Muscle layer of duodenum (tissue), 2 donors: ENCODE measurements around the gene MRTO4.

ENCODE experiments used
- H3K27ac ChIP-seq: one replicate; pipeline ENCODE4 v1.7.0; 2013; ENCODE audit warnings: mild to moderate bottlenecking, low read length
- H3K27me3 ChIP-seq: one replicate; pipeline ENCODE4 v1.7.0; 2013; ENCODE audit warnings: low read depth, mild to moderate bottlenecking, control low read depth, low read length
- H3K36me3 ChIP-seq, 2 donors: one replicate each; pipeline ENCODE4 v1.7.0; 2013; ENCODE audit warnings: low read length in 2 of 2, control low read depth in 1 of 2, mild to moderate bottlenecking in 1 of 2; ENCODE audit not compliant: insufficient read depth in 2 of 2, control insufficient read depth in 1 of 2
- H3K4me1 ChIP-seq, 2 donors: one replicate each; pipeline ENCODE4 v1.7.0; 2013; ENCODE audit warnings: low read length in 2 of 2, mild to moderate bottlenecking in 2 of 2, control low read depth in 1 of 2, moderate library complexity in 1 of 2; ENCODE audit not compliant: insufficient read depth in 2 of 2, control insufficient read depth in 1 of 2
- H3K4me3 ChIP-seq, 2 donors: one replicate each; pipeline ENCODE4 v1.7.0; 2013; ENCODE audit warnings: low read length in 2 of 2, low read depth in 1 of 2, mild to moderate bottlenecking in 1 of 2
- H3K9me3 ChIP-seq, 2 donors: one replicate each; pipeline ENCODE4 v1.7.0; 2013; ENCODE audit warnings: low read length in 2 of 2, control low read depth in 1 of 2, mild to moderate bottlenecking in 1 of 2; ENCODE audit not compliant: control insufficient read depth in 1 of 2
- donor health status: healthy.

The MRTO4 gene

DNA sequence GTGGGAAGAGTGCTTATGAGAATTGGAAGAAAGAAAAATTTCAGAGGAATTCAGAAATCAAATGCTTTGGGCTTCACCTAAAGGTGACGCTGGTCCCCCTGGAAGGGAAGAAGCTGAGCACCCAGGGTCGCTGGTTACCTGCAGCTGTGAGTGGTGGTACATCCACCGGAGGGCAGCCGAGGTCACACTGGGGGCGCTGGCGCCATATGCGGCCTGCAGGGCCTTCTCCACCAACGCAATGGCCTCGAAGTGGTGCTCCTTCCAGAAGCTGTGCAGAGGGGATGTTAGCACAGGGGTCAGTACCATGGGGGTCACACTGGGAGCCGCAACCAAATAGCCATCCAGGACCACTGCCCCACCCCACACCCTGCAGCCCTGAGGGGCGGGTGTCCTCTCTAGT, 54.3 kb downstream of the MRTO4 start:
- H3K9me3 ChIP-seq, result no peaks in the 10 kb centered on the region
- peaks cover 40 to 59% of the 10 kb centered on the region in 2 donors for H3K36me3 ChIP-seq
- no peaks in the 10 kb centered on the region for H3K27me3 ChIP-seq
- no peak overlapping the region for H3K4me3 ChIP-seq
- no peak overlapping the region for H3K27ac ChIP-seq
- H3K4me1 ChIP-seq, result peaks cover 4% of the 10 kb centered on the region in 2 donors

DNA sequence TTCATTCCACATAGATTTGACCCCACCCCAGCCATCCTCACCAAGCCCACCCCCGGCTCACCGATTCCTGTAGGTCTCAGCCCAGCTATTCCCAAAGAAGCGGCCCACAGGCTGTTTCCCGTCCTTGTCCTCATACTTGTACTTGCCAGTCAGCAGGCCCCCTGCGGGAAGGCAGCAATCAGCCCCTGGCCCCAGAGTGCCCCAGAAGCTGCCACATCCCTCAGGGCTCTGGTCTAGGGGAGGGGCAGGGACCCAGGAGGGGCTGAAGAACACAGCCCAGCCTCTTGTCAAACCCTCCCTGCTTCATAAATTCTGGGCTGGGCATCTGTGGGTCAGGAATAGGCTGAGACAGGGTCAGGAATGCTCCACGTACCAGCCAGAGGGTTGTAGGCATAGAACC, 55.3 kb downstream of the MRTO4 start:
- peaks cover 40 to 59% of the 10 kb centered on the region in 2 donors for H3K36me3 ChIP-seq
- H3K4me1 ChIP-seq, result peaks cover 7 to 11% of the 10 kb centered on the region in 2 donors
- H3K4me3 ChIP-seq, result no peak overlapping the region
- no peaks in the 10 kb centered on the region for H3K9me3 ChIP-seq
- H3K27me3 ChIP-seq, result no peaks in the 10 kb centered on the region
- H3K27ac ChIP-seq, result no peak overlapping the region

DNA sequence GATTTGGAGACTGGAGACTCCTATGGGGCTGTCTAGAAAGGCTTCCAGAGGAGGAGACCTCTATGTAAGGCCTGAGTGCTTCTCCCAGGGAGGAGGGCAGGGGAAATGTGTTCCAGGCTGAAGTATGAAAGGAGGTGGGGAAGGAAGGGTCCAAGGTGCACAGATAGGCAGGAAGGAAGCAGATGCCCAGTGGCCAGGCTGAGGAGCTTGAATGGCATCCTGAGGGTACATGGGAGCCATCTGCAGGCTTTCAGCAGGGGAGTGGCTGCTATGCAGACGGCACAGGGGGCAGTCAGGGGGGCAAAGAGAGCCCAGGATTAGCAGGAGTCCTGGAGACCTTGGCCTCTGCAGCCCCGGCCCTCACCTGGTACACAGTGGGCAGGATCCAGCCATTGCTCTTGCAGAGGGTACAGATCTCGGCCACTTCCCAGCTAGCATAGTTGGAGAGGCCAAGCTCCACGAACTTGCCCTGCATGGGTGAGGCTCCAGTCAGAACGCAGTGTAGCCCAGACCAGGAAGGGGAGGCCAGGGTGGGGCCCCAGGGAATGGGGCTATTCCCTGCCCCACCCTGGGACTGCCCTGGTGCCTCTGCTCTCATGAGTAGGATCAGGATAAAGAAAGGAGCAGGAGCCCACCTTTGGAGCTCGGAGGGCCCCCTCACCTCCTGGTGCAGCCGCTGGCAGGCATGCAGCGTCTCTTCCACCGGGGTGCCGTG, 56.3 kb downstream of the MRTO4 start:
- H3K9me3 ChIP-seq, result no peaks in the 10 kb centered on the region
- H3K4me3 ChIP-seq, result no peak overlapping the region
- peaks cover 7 to 16% of the 10 kb centered on the region in 2 donors for H3K4me1 ChIP-seq
- no peak overlapping the region for H3K27ac ChIP-seq
- H3K27me3 ChIP-seq, result no peaks in the 10 kb centered on the region
- peaks cover 40 to 55% of the 10 kb centered on the region in 2 donors for H3K36me3 ChIP-seq

DNA sequence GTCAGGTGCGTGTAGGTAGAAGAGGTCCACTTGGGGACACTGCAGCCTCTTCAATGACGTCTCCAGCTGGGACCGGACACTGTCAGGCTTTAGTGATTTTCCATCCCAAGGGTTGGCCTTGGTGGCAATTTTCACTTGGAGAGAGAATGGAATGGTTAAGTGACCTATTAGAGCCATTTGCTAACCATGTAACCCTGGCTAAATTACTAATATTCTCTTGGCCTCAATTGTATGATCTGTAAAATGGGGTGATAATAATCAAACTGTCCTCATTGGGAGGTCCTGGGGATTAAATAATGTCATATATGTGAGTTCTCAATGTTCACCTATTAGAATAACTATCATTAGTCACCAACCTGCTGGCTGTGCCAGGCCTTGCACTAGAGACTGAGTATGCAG, 56.9 kb downstream of the MRTO4 start:
- H3K27ac ChIP-seq, result no peak overlapping the region
- H3K9me3 ChIP-seq, result no peaks in the 10 kb centered on the region
- H3K4me3 ChIP-seq, result no peak overlapping the region
- no peaks in the 10 kb centered on the region for H3K27me3 ChIP-seq
- H3K36me3 ChIP-seq, result peaks cover 36 to 50% of the 10 kb centered on the region in 2 donors
- H3K4me1 ChIP-seq, result peaks cover 10 to 22% of the 10 kb centered on the region in 2 donors

DNA sequence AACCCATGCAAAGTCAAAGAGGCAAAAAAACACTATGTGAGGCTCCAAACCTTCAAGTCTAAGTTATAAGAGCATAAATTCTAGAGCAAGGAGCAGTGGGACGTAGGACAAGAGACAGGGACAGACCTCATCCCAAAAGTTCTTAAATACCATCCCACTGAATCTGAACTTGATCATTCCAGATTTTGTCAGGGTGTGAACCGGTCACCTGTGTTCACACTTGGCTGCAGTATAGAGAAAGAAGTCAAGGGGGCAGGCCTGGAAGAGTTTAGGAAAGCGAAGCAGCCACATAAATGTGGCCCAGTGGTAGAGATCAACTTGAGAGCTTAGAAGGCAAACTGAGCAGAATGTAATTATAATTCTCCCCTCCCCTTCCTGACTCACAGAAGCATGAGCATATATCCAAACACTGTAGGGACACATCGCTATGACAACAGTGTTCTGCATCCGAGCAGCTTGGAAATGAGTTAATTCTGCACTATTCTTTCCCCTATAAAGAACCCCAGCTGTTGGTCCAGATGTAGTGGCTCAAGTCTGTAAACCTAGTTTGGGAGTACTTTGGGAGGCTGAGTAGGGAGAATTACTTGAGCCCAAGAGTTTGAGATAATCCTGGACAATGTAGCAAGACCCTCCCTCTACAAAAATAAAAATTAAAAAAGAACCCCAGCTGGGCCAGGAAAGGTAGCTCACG, 57.7 kb downstream of the MRTO4 start:
- no peaks in the 10 kb centered on the region for H3K9me3 ChIP-seq
- H3K36me3 ChIP-seq, result peaks cover 30 to 42% of the 10 kb centered on the region in 2 donors
- H3K27me3 ChIP-seq, result no peaks in the 10 kb centered on the region
- H3K27ac ChIP-seq, result no peak overlapping the region
- H3K4me1 ChIP-seq, result peaks cover 11 to 23% of the 10 kb centered on the region in 2 donors
- H3K4me3 ChIP-seq, result no peak overlapping the region
